ENCODE measurements around the gene RAPGEF4. TPM values are rescaled to one million over a fixed set of nuclear protein-coding genes. Genes with fewer than 3 reads are reported as not detected.

The RAPGEF4 gene
- total RNA-seq, 1 experiment from 2014 or later: 2.2 TPM

GRCh38 chr2:172822585-172822984, 86.9 kb downstream of the RAPGEF4 start:
- POLR2A ChIA-PET: no interaction called here
- no peak overlapping the region for H3K4me3 Mint-ChIP-seq
- DNase-seq (ENCODE audit: low spot score) (no peak), ATAC-seq (no peak)
- H3K4me1 Mint-ChIP-seq: no peaks in the 10 kb centered on the region
- H3K27ac Mint-ChIP-seq: no peak overlapping the region
- CTCF ChIA-PET: interaction anchor here (1.3 kb wide), 1 partner anchor 43 kb away, joined by 4 read pairs; no protein-coding TSS in a partner anchor
- no peak for TF ChIP-seq NFATC4 (CRISPR knock-in tag; IDR thresholded peaks at IDR 0.05)
- TF ChIP-seq E2F4 (CRISPR knock-in tag; IDR thresholded peaks at IDR 0.05; ENCODE audit: borderline replicate concordance, low read depth): no peak
- no peak for TF ChIP-seq STAT6 (CRISPR knock-in tag; conservative IDR thresholded peaks at IDR 0.05; ENCODE audit: low read depth)
- TF ChIP-seq RELA (CRISPR knock-in tag; IDR thresholded peaks at IDR 0.05; ENCODE audit: borderline replicate concordance): no peak
- TF ChIP-seq ZNF512 (CRISPR knock-in tag; IDR thresholded peaks at IDR 0.05; ENCODE audit: borderline replicate concordance): no peak
- no peak for TF ChIP-seq FOXJ3 (CRISPR knock-in tag; IDR thresholded peaks at IDR 0.05; ENCODE audit: borderline replicate concordance)
- TF ChIP-seq FOXK1 (CRISPR knock-in tag; IDR thresholded peaks at IDR 0.05): no peak
- no peak for TF ChIP-seq AFF4 (CRISPR knock-in tag; IDR thresholded peaks at IDR 0.05; ENCODE audit: borderline replicate concordance)
- TF ChIP-seq ZMAT4 (CRISPR knock-in tag; IDR thresholded peaks at IDR 0.05): no peak
- no peak for TF ChIP-seq ZSCAN18 (CRISPR knock-in tag; IDR thresholded peaks at IDR 0.05)
- no peak for TF ChIP-seq MAX (CRISPR knock-in tag; IDR thresholded peaks at IDR 0.05)
- no peak for TF ChIP-seq CBFB (CRISPR knock-in tag; IDR thresholded peaks at IDR 0.05; ENCODE audit: low read depth)
- no peak for TF ChIP-seq HMGXB4 (CRISPR knock-in tag; IDR thresholded peaks at IDR 0.05)
- no peak for TF ChIP-seq JUN (CRISPR knock-in tag; IDR thresholded peaks at IDR 0.05)
- no peak for TF ChIP-seq ZNF138 (CRISPR knock-in tag; conservative IDR thresholded peaks at IDR 0.05)
- no peaks in the 10 kb centered on the region for H3K36me3 Mint-ChIP-seq
- H3K9me3 Mint-ChIP-seq: no peaks in the 10 kb centered on the region
- no peaks in the 10 kb centered on the region; the same call in 1 of the 2 replicates for H3K27me3 Mint-ChIP-seq (ENCODE audit: low read depth)
